GM21360 (cell line): ENCODE results near the gene TBC1D19.

Experiments used
- ATAC-seq: cut with Tn5 transposase; IDR thresholded peaks from one replicate; pipeline ENCODE4 v1.9.1; 2021; ENCODE audit warnings: mild to moderate bottlenecking, moderate library complexity; ENCODE audit not compliant: unreplicated experiment

Gene TBC1D19

DNA sequence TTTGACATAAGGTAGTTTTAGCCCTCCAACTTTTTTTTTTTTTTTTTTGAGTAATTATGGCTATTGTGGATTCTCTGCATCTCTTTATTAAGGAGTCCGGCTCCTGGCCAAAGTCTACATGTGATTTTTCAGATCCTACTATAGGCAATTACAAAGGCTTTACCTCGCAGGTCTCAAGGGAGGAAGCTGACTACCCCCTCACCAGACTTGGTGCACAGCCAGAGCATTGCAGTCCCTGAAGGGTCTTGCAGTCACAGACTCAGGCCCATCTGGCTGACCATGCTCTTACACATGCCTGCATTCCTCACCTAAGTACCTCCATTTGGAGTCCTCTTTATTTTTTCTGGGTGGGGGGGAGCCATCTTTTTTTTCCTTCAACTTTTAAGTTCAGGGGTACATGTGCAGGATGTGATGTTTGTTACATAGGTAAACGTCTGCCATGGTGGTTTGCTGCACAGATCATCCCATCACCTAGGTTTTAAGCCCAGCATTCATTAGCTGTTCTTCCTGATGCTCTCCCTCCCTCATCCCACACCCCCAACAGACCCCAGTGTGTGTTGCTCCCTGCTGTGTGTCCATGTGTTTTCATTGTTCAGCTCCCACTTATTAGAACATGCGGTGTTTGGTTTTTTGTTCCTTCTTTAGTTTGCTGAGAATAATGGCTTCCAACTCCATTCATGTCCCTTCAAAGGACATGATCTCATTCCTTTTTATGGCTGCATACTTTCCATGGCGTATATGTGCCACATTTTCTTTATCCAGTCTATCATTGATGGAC is 188.4 kb downstream of the TBC1D19 start:
- no peak for ATAC-seq

DNA sequence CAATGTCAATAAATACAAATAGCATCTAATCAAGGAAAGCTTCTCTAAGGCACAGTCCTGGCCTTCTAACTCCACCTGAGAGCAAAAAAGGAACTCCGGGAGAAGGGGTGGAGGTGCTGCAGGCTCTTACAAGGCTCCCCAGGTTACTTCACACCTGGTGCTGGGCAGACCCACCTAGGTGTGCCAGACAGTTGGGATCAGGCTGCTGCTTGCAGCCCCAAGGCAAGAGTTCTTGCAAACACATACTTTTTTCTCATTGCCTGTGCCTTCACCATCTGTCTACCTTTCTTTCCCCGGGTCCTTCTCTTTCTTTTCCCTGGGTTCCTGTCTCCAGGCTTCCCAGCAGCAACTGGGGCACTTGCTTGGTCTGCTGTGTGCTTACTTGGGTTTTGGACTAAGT is 195.3 kb downstream of the TBC1D19 start:
- no peak for ATAC-seq

DNA sequence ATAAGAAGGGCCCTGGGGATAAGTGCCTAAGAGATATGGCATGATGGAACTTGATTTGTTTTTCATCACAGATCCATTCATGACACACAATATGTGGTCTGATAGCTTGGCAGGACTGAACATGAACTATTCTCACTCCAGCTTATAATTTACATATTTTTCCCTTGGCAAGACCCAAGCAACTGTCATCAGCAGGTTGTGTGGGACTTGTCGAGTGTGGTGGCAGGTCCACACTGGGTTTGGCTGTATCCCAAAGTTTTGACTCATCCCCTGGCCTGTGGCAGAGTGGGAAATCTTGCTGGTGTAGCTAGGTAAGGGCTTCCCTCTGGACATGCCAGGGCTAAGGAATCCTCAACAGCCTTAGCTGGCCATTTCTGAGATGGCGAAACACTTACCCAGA is 195.8 kb downstream of the TBC1D19 start:
- ATAC-seq = no peak

DNA sequence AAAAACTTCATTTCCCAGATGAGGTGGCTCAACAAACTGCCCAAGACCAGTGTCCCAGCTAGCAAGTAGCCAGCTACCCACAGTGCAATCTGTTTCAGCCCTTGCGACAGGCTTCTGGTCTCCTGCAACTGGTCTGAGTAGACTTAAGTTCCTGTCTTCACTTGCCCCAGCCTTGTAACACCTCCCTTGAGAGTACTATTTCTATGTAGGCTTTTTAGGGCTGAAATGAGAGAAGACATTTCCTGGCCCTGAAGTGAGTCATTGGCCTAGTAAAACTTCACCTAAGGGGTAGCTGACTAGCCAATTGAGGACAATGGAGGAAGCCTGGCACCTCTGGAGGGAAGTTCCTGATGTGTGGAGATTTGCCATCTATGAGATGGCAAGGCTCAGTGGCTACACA is 196.7 kb downstream of the TBC1D19 start:
- peak; percentile 79 for ATAC-seq

DNA sequence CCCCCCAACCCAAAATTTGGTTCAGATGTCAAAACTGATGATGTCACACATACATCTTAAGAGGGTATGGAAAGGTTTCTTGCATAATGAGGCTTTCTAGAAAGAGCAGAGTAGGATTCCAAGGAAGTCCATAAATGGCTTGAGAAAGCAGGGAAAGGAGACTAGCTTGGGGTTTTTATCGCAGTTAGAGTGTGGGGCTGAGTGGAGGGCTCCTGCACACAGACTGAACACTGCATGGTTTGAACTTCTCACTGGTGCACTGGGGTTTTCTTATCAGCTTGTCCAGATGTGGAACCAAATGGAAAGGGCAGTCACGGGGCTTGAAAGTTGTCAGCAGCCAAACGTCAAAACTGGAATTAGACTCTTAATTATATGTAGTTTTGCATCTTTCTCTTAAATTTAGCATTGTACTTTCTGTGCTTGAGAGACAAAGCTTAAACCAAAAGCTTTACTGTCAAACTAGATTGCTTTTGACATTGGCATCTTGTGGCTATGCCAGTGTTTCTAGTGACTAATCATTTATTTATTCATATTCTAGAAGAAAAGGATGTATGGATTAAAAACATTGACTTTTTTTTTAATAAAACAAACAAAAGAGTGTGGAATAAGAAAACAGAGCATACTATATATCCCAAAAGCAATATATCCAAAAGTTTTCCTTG is 198.4 kb downstream of the TBC1D19 start:
- ATAC-seq = no peak

DNA sequence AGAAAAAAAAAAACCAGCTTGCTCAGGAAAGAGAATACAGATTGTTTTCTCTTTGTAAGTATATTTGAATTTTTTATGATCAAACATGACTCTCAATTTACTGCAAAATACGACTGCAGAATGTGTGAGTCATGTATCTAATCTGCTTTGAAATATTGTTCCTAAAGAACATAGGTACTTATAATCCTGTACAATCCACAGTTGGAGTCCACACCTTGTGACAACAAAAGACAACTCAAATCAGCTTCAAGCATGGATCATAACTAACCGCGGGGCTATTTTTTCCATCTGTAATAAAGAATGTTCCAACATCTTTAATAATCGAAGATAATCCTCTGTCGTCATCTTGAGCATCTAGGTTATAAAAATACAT is 198.9 kb downstream of the TBC1D19 start:
- no peak for ATAC-seq

DNA sequence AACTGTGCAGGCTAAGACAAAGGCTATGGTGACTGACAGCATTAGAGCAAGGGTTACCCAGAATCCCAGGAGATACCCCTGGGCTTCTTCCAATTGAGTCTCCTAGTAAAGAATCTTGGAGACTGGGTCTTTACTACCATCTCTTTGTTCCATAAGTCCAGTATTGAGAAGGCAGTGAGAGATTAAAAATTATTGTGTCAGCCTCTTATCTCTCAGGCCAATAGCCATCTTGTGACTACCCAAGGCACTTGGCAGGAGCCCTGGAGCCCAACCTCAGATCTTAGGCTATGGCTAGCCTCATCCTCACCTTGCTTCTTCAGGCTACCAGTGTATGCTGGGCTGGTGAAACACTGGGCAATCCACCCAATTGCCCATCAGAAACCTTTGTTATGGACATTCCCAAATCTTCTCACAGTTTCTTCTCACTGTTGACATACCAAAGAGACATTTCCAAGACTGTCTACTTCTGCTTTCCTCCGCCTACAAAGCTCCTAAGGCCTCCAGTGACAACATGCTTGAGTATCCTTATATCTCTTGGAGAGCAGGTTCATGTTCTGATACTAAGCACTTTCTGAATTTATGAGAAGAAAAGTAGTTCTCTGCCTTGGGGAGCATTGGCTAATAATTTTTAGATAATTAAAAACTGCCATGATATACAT is 200.5 kb downstream of the TBC1D19 start:
- no peak for ATAC-seq

DNA sequence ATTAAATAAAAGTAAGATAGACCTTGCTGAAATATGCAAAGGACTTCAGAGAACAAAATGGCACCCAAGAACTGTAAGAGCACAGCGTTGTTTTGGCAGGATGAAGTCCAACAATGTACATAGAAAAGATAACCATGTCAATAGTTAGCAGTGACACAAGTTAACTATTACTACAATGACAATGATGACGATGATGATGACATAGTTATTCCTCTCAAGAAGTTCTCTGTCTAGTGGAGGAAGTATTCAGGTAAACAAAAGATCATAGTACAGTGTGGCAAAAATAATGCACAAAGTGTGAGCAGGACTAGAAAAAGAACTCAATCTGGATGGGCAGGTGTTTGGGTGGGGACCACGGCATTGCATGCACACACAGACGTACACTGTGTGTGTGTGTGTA is 201.4 kb downstream of the TBC1D19 start:
- ATAC-seq = no peak

DNA sequence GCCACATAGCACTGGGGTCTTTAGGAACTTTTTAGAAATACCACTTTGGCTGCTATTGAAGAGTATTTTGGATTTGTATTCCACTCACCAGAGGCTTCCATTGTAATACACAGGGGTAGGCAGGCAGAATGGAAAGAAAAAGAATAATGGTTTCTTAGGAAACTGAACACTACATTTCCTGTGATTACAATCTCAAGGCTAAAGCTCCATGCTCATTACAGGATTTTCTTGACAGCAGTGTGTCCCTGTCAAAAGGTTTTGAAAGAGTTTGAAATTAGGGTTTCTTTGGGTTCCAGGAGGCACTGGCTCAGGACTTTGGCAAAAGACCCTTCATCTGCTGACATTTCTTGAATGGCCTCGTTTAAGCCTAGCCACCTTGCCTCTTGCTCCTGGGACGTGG is 201.9 kb downstream of the TBC1D19 start:
- no peak for ATAC-seq

DNA sequence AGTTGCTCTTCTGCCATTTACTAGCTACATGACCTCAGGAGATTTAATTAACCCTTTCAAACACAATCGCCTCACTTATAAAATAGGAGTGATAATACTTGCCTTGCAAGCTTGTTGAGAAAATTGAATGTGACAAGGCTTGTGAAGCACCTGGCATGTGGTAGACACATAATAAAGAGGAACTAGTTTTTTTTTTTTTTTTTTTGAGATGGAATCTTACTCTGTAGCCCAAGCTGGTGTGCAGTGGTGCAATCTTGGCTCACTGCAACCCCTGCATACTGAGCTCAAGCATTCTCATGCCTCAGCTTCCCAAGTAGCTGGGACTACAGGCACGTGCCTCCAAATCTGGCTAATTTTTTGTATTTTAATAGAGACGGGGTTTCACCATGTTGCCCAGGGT is 203.0 kb downstream of the TBC1D19 start:
- no peak for ATAC-seq

DNA sequence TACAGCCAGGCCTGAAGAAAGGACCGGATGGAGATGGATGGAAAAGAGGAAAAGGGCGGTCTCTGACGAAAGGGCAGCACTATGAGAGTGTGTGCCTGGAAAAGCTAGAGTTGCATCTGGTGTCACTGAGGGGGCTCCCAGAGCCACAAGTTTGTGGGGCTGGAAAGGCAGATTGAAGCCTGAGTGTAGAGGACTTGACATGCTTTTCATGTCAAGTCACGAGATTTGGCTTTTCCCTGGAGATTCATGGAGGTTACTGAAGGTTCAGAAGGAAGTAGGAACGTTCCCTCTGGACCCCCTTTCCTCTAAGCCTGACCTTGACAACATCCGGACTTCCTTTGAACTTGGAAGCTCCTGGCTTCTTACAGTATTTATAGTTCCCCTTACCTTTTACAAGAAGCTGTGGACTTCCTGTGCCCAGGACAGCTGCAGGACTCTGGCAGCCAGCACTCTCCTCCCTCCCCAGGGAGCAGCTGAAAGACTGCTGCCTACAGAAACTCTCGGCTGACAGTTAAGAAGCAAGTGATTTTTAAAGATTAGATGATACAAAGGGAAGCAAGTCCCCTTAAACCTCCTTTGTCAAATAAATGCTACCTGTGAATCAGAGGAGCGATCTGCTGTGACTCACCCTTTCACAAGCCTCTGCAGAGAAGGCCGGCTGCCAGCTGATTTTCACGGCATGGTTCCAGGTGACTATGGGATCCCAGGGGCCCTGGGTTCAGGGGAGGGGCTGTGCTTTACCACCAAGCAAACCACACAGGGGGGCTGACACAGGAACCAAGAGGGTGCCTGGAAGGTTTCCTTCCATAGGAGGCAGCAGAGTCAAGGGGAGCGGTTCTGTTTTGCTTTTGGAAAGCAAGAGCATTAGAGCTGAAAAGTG is 203.8 kb downstream of the TBC1D19 start:
- peak; percentile 55 for ATAC-seq

DNA sequence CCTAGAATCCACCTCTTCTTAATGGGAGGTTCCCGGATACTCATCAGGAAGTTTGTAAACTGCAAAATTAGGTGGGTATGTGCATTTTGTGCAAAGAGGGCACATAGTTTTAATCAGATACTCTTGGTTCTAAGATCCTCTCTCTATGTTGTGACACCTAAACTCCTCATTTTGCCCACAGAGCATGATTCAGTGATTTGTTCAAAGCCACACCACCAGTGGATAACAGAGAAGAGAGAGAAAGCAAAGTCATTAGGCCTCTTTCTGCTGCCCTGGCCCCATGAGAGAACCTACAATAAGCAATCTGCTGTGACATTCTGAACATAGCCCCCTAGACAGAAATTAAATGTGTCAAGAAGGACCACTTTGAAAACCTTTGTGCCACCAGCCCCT is 204.5 kb downstream of the TBC1D19 start:
- no peak for ATAC-seq

DNA sequence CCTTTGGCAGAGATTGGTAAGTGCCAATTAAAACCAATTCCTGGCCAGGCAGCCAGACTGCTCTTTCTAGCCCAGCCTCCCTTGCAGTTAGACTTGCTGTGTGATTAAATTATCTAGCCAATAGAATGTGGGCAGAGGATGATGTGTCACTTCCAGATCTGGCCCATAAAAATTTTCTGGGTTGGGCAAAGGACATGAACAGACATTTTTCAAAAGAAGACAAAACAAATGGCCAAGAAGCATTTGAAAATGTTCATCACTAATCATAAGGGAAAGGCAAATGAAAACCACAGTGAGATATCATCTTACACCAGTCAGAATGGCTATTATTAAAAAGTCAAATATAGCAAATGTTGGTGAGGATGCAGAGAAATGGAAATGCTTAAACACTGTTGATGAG is 205.3 kb downstream of the TBC1D19 start:
- ATAC-seq = no peak

DNA sequence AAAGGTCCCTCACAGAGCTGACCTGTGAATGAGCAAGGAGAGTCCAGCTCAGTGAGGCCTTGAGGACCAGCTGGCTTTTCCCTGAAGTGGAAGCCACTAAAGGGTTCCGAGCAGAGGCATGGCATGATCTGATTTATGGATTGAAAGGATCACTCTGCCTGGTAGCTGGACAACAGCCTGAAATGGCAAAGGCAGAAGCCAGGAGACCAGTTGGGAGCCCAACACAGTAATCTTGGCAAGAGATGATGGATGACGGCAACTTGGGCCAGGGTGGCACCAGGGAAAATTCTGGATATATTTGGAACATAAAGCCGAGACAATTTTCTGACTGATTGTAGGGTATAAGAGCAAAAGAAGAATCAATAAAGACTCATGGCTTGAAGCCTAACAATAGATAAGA is 207.5 kb downstream of the TBC1D19 start:
- ATAC-seq = no peak

DNA sequence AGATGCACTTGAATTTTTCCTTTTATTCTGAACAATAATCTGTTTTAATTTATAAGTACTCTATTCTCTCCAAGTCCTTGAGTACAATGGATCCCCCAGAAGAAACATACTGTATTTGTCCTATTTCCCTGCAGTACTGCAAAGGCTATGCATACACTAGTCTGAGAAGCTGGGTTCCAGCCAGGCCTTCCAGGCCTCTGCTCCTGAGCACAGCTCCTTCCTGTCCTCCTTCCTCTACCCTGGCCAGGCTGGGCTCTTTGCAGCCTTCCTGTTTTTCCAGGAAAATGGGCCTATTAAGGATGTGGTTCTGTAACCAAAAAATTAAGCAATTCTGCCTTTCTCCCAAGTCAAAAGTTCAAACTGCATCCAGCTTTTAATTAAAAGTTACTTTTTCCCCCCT is 208.8 kb downstream of the TBC1D19 start:
- ATAC-seq = no peak

DNA sequence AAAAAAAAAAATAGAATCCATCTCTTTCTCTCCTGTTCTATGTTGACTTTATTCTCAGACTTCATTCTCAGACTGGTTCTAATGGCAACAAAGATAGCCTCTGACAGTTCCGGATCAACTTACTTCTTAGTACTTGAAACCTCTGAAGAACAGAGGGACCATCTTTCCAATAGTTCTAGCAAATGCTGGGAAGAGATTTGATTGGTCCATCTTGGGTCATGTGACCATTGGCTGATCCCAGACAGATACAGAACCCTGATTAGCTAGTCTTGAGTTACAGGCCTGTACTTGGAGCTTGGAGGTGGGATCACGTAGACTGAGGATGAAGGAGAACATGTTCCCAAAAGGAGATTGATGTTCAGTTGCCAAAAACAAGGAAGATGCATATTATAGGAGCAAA is 209.9 kb downstream of the TBC1D19 start:
- ATAC-seq = no peak

DNA sequence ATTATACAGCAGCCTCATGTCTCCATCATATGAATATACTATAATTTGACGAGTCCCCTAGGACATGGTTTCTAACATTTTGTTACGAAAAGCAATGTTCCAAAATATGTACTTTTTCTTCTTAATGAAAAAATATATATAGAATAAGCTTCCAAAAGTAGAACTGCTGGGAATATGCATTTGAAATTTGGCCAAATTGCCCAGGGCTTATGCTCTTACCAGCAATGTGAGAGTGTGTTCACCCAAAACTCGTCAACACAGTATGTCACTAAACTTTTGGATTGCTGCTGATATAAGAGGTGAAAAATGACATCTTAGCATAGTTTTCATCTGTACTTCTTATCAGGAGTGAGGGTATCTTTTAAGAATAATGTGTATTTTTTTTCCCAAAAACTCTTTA is 212.2 kb downstream of the TBC1D19 start:
- no peak for ATAC-seq

DNA sequence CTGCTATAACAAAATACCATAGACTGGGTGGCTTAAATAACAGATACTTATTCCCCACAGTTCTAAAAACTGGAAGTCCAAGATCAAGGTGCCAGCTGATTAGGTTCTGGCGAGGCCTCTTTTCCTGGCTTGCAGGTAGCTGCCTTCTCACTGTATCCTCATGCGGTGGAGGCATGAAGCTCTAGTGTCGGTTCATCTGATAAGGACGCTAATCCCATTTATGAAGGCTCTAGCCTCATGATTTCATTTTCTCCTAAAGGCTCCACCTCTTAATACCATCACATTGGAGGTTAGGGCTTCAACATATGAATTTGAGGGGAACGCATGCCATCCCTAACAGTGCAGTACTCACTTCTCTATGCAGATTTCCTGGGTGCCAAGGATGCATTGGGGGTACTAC is 218.9 kb downstream of the TBC1D19 start:
- ATAC-seq = no peak

DNA sequence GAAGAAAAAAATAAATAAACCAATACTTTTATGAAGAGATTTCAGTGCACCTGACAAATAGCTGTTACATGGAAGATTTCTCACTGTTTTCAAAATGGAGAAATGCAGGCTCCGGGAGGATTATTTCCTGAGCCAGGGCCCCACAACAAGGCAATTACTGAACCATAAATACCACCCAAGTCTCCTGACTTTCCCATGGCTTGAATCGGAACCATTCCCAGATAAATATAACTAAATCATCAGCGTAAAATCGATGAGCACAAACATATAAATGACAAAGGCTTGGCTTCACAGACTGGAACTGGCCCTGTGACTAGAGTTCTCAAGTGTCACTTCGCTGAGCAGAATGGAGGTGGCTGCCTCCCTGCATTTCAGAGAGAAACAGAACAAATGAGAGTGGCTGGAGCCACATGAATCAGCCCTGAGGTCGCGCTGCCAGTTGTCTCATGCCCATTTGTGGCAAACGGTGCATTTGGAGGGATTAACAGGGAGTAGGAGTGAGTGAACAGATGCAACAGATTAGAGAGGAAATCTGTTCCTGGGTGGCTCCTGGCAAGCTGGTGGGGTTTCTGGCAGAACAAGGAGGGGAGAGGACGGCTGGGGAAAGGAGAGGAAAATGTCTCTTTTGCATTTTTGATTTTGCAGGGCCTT is 219.5 kb downstream of the TBC1D19 start:
- ATAC-seq = no peak

DNA sequence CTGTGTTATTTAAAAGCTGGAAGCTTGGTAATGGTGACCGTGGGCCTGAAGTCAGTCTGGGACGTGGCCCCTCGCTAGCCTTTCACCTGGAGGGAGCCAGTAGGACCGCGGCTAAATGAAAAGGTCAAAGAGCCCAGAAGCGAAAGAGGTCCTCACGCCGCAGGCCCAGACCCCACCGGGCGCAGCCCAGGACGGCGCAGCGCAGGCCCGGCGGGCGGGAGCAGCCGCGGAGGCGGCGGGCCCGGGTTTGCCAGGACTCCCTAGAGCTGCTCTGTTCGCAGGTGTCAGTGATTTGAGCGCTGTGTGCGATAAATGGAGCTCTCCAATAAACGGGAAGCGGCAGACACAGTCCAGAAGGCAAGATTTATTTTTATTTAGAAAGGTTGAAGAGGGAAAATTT is 220.6 kb downstream of the TBC1D19 start:
- no peak for ATAC-seq

DNA sequence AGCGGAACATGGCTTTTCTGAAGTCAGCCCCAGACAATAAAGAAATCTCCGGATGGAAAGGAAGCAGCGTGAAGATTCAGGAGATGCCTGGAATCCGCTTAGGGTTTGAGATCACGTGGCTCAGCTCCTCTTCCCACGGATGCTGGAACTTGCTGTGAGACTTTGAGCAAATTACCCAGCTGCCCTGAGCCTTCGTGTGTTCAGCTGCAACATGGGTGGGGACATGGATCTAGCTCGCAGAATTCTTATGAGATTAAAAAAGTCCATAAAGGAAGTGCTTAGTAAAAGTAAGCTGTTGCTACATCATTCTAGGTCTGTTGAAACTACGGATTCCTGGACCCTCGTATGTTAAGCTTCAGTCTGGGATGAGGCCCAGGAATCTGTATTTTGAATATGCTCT is 221.0 kb downstream of the TBC1D19 start:
- ATAC-seq = no peak
